HepG2 (cell line): Measurements from ENCODE around the gene CMIP. TPM values are rescaled to one million over a fixed set of nuclear protein-coding genes. Genes with fewer than 3 reads are reported as not detected.

Source experiments
- HNRNPUL1 ChIP-seq: fragments of 200-400 bp; formaldehyde crosslinking; IDR thresholded peaks from 2 replicates; pipeline ENCODE4 v1.6.1; 2017; ENCODE audit warnings: low read depth, mild to moderate bottlenecking, low read length, moderate library complexity
- NRL ChIP-seq: sonication (generic); formaldehyde crosslinking; IDR thresholded peaks from 2 replicates; pipeline ENCODE4 v1.5.0; 2020; ENCODE audit warnings: missing genetic modification reagents, mild to moderate bottlenecking, moderate library complexity, borderline replicate concordance
- POLR2AphosphoS2 ChIP-seq: IDR thresholded peaks from 2 replicates; pipeline ENCODE4 v1.6.1; 2011; ENCODE audit warnings: low read depth, low read length, improper control_type of control experiment
- RERE ChIP-seq: IDR thresholded peaks from 2 replicates; pipeline ENCODE4 v1.6.1; 2016; ENCODE audit warnings: low read depth, missing genetic modification reagents, missing compliant biosample characterization
- ZBTB4 ChIP-seq: sonication (generic); formaldehyde crosslinking; IDR thresholded peaks from 2 replicates; pipeline ENCODE4 v1.4.0; 2020; ENCODE audit warnings: missing genetic modification reagents, mild to moderate bottlenecking, borderline replicate concordance
- ZBTB7B ChIP-seq: sonication (generic); formaldehyde crosslinking; IDR thresholded peaks from 2 replicates; pipeline ENCODE4 v1.4.0; 2020; ENCODE audit warnings: missing genetic modification reagents
- ZC3H13 ChIP-seq: sonication (generic); formaldehyde crosslinking; IDR thresholded peaks from 2 replicates; pipeline ENCODE4 v1.8.1; 2023; ENCODE audit warnings: mild to moderate bottlenecking, missing genetic modification reagents, moderate library complexity
- ZNF263 ChIP-seq: sonication (generic); formaldehyde crosslinking; IDR thresholded peaks from 2 replicates; pipeline ENCODE4 v1.4.0; 2020; ENCODE audit warnings: missing genetic modification reagents
- ZNF318 ChIP-seq: sonication (generic); formaldehyde crosslinking; IDR thresholded peaks from 2 replicates; pipeline ENCODE4 v1.4.0; 2020; ENCODE audit warnings: mild to moderate bottlenecking, missing genetic modification reagents
- ZNF496 ChIP-seq: sonication (generic); formaldehyde crosslinking; IDR thresholded peaks from 2 replicates; pipeline ENCODE4 v1.8.1; 2023; ENCODE audit warnings: mild to moderate bottlenecking, moderate library complexity, missing genetic modification reagents; ENCODE audit not compliant: insufficient replicate concordance
- ZNF543 ChIP-seq: sonication (generic); formaldehyde crosslinking; IDR thresholded peaks from 2 replicates; pipeline ENCODE4 v1.4.0; 2020; ENCODE audit warnings: mild to moderate bottlenecking, missing genetic modification reagents
- ZNF589 ChIP-seq: sonication (generic); formaldehyde crosslinking; conservative IDR thresholded peaks from 2 replicates; pipeline ENCODE4 v1.8.0; 2022; ENCODE audit warnings: mild to moderate bottlenecking, moderate library complexity, missing genetic modification reagents
- ZNF850 ChIP-seq: sonication (generic); formaldehyde crosslinking; conservative IDR thresholded peaks from 2 replicates; pipeline ENCODE4 v1.9.0; 2021; ENCODE audit warnings: mild to moderate bottlenecking, missing genetic modification reagents
- polyA plus RNA-seq, 8 experiments: library from polyadenylated mRNA; depleted of rRNA in 3 of 8; stranded (reverse) in 7 of 8; unstranded in 1 of 8; fragments of >200 nt; fragmentation: Illumina TruSeq in 4 of 8; extraction: Trizol in 4 of 8; gene quantifications; 2 replicates each; pipeline versions ENCODE4 v1.2.1 to v1.2.3, GENCODE V29; 2011 to 2016; ENCODE audit warnings: low read depth in 4 of 8, missing spikeins in 1 of 8, mixed read lengths in 1 of 8; ENCODE audit not compliant: insufficient read depth in 1 of 8
- total RNA-seq, 5 experiments: library from RNA; depleted of rRNA; stranded (reverse); fragments of >200 nt; fragmentation: Illumina TruSeq; extraction: Trizol; gene quantifications; 2 replicates each; pipeline ENCODE4 v1.2.3, GENCODE V29; 2016; ENCODE audit warnings: low read depth in 1 of 5

CMIP gene
- total and polyA plus RNA-seq, 2 of the 13 experiments (the other 11 are each of a cell fraction or from before 2014, with no cell fraction given) = 10.9 to 18.1 TPM

- TF ChIP-seq ZNF318 (no peak), ZC3H13 (CRISPR knock-in tag) (no peak), ZNF850 (CRISPR knock-in tag) (no peak), ZBTB4 (CRISPR knock-in tag) (no peak), RERE (CRISPR knock-in tag) (no peak), ZBTB7B (CRISPR knock-in tag) (peak; percentile 76), NRL (CRISPR knock-in tag) (no peak), POLR2AphosphoS2 (no peak), ZNF496 (CRISPR knock-in tag) (no peak), ZNF589 (CRISPR knock-in tag) (no peak), ZNF263 (CRISPR knock-in tag) (peak; percentile 42; the same call in 1 of the 2 replicates), HNRNPUL1 (no peak), ZNF543 (no peak)
Measured at GRCh38 chr16:81592353-81592866, 147.8 kb downstream of the CMIP start (continued).
